NT2/D1 (cell line): ENCODE data around the gene SIRT3.

Experiments
- DNase-seq: peaks from one replicate; pipeline ENCODE4 v3.0.0-alpha.2; 2011; ENCODE audit warnings: low read depth, low spot score
- H3K27me3 ChIP-seq: 2 replicates; pipeline ENCODE4 v1.6.0; 2011; ENCODE audit warnings: mild to moderate bottlenecking; ENCODE audit not compliant: insufficient read length, insufficient read depth
- H3K36me3 ChIP-seq: 2 replicates; pipeline ENCODE4 v1.6.1; 2011; ENCODE audit warnings: mild to moderate bottlenecking, low read length, mixed read lengths; ENCODE audit not compliant: insufficient read depth, insufficient read length
- H3K4me1 ChIP-seq: 2 replicates; pipeline ENCODE4 v1.5.1; 2011; ENCODE audit not compliant: insufficient read depth, insufficient read length
- H3K4me3 ChIP-seq: 2 replicates; pipeline ENCODE4 v1.5.1; 2011; ENCODE audit warnings: low read depth; ENCODE audit not compliant: insufficient read length
- H3K9ac ChIP-seq: 2 replicates; pipeline ENCODE4 v1.6.0; 2011; ENCODE audit warnings: low read depth; ENCODE audit not compliant: insufficient read length
- H3K9me3 ChIP-seq: 2 replicates; pipeline ENCODE4 v1.5.1; 2011; ENCODE audit warnings: mild to moderate bottlenecking, low read length; ENCODE audit not compliant: insufficient read depth
- SUZ12 ChIP-seq: IDR thresholded peaks from 2 replicates; pipeline ENCODE4 v1.6.1; 2011; ENCODE audit not compliant: insufficient read length, insufficient read depth; ENCODE audit errors: extremely low read depth
- YY1 ChIP-seq: IDR thresholded peaks from 2 replicates; pipeline ENCODE4 v1.6.1; 2011; ENCODE audit not compliant: insufficient read length, insufficient read depth
- ZNF274 ChIP-seq: IDR thresholded peaks from 2 replicates; pipeline ENCODE4 v1.6.1; 2011; ENCODE audit warnings: mild to moderate bottlenecking, low read depth, low read length

Gene SIRT3

DNA sequence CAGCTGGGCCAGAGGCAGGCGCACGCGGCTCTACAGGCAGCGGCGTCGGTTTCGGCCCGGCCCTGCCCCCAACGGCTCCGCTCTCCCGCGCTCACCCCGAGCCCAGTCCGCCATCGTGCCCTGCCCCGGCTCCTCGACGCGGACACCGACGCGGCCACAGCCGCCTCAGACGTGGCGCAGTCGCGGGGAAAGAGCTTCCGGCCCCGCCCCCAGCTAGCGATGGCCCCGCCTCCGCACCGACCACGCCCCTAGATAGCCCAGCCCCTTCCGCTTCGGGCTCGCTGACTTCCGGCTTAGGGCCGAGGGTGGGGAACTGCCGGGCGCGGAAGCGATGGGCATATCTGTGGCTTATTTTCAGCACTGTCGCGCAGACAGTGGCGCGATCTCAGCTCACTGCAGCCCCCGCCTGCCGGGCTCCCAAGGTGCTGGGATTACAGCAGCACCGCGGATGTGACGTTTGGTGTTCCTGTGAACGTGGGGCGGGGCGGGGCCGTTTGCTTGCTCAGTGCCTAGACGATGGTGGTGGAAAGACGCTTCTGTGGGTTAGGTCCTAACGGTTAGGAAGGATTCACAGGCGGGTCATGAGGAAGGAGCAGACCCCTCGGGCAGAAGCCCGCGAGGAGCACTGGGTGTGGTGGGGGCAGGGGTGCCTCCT is 28.8 kb downstream of the SIRT3 start, which contains the start of the genes BET1L and RIC8A:
TSS of gene BET1L (minus strand) at position 192 of the 655 bp plus-strand sequence. CDS start at position 114, 78 bp downstream.
TSS of gene RIC8A (plus strand) at position 501 of the 655 bp plus-strand sequence. CDS start 1,147 bp downstream, outside the sequence.
- H3K9ac ChIP-seq, result peak within 1 kb of the TSS; percentile 93
- no peaks in the 10 kb centered on the region for H3K27me3 ChIP-seq
- H3K4me3 ChIP-seq, result peak within 1 kb of the TSS; percentile 85
- TF ChIP-seq YY1 (no peak), ZNF274 (no peak)
- no peaks in the 10 kb centered on the region for H3K9me3 ChIP-seq
- H3K36me3 ChIP-seq, result peaks cover 71% of the 10 kb centered on the region
- peaks cover 27% of the 10 kb centered on the region for H3K4me1 ChIP-seq
- peak; percentile 93 for DNase-seq

- Histone ChIP-seq H3K9ac (peak overlapping the region; percentile 93), H3K4me1 (peaks cover 27% of the 10 kb centered on the region), H3K27me3 (no peaks in the 10 kb centered on the region), H3K36me3 (peaks cover 70% of the 10 kb centered on the region), H3K9me3 (no peaks in the 10 kb centered on the region), H3K4me3 (peak overlapping the region; percentile 85)
- TF ChIP-seq ZNF274 (no peak), YY1 (no peak), SUZ12 (no peak)
- DNase-seq, result no peak
These were observed 29.5 kb downstream of the SIRT3 start for GRCh38 chr11:206526-207207.

- Histone ChIP-seq H3K27me3 (no peaks in the 10 kb centered on the region), H3K4me1 (peaks cover 24% of the 10 kb centered on the region), H3K9me3 (no peaks in the 10 kb centered on the region), H3K36me3 (peaks cover 70% of the 10 kb centered on the region), H3K9ac (peak overlapping the region; percentile 93), H3K4me3 (peak overlapping the region; percentile 85)
- TF ChIP-seq SUZ12, result no peak
- TF ChIP-seq YY1, result no peak
- TF ChIP-seq ZNF274, result no peak
- no peak for DNase-seq
These were observed 30.1 kb downstream of the SIRT3 start for GRCh38 chr11:206002-206384.

DNA sequence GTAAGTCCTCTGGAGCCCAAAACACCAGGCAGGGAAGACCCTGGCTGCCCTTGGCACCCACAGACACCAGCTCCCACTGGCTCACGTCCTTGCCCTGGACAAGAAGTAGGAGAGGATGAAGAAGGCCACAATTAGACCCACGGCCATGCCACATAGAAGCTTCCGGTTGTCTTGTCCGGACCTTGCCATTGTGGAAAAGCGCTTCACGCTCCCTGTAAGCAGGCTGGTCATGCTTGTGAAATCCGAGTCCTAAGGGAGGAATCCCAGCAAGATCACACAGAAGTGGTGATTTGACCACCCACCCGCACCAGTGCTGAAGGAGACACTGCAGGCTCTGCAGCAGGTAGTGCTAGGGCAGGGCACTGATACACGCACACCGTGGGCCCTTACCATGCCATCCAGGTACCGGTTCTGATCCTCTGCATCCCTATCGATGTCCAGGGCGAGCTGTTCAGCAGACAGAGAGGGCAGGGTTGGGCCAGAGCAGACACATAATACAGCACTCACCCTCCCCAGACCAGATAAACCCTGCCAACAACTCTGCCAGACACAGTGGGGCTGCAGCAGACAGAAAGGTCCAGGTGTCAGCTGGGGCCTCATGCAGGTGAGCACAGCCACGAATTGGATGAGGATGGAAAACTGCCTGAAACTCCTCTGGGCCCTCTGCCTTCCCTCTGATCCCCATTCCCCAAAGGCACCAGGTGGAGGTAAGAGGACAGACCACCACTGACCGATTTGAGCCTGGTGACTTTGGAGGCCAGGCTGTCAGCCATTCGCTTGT is 30.7 kb downstream of the SIRT3 start:
- DNase-seq, result no peak
- peaks cover 21% of the 10 kb centered on the region for H3K4me1 ChIP-seq
- no peaks in the 10 kb centered on the region for H3K9me3 ChIP-seq
- no peak overlapping the region for H3K4me3 ChIP-seq
- TF ChIP-seq ZNF274 (no peak), YY1 (no peak), SUZ12 (no peak)
- H3K36me3 ChIP-seq, result peaks cover 70% of the 10 kb centered on the region
- peak overlapping the region; percentile 53 for H3K9ac ChIP-seq
- H3K27me3 ChIP-seq, result no peaks in the 10 kb centered on the region

DNA sequence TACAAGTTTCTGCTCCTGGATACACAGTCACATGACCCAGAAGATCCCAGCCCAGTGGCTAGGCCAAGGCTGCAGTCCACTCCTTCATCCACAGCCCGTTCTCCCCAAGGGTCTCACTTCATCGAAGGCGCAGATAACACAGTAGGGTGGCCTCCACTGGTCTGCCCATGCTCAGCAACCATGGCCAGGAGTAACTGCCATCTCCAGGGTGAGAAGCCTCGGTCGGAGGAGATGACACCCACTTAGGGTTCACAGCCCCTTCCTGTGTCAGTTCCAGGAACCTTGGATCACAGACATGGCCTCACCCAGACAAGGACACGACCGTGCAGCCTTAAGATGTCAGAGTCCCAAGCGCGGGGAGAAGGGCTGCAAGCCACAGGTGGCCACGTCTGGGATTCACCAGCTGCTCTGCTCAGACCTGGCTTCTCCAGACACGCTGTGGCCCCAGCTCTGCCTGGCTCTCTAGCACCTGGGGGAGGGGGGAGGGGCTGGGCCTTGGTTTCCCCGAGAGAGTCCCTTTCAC is 31.5 kb downstream of the SIRT3 start:
- peaks cover 65% of the 10 kb centered on the region for H3K36me3 ChIP-seq

DNA sequence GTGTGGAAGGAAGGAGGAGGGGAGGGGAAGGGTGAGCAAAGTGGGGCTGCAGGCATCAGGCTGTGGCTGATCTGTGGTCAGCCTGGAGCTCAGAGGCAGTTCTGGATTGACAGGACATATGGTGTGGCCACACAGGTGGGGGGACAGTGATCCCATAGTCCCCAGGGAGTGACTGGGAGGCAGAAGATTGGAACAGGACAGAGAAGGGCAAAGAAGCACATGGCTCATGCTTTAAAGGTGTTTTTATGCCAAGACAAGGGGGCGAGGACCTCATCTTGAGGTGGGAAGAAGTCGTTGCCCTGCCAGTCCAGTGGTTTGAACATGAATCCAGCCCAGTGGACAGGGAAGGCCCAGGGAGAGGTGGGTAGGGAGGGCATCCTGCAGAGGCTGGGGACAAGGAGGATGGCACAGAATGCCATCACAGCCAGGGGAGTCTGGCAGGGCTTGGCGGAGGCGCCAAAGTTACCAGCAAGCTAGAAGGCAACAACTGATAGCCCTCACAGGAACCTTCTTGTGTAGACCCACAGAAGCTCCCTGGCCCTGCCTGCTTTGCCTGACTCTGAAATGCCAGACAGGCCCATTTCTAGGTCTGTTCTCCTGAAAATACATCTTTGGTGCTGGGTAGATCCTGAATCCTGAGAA is 32.1 kb downstream of the SIRT3 start:
- no peak for TF ChIP-seq SUZ12
- TF ChIP-seq YY1, result no peak
- Histone ChIP-seq H3K4me1 (peaks cover 10% of the 10 kb centered on the region), H3K27me3 (no peaks in the 10 kb centered on the region), H3K36me3 (peaks cover 59% of the 10 kb centered on the region), H3K9me3 (no peaks in the 10 kb centered on the region), H3K4me3 (no peak overlapping the region), H3K9ac (no peak overlapping the region)
- DNase-seq, result no peak

More for the DNA sequence above, 31.5 kb downstream of the SIRT3 start:
- no peak for DNase-seq
- Histone ChIP-seq H3K9ac (no peak overlapping the region), H3K4me3 (no peak overlapping the region), H3K27me3 (no peaks in the 10 kb centered on the region), H3K4me1 (peaks cover 15% of the 10 kb centered on the region), H3K9me3 (no peaks in the 10 kb centered on the region)
- TF ChIP-seq SUZ12 (no peak), YY1 (no peak), ZNF274 (no peak)
